ENCODE data around the gene TRIM29. TPM values are rescaled to one million over a fixed set of nuclear protein-coding genes. Genes with fewer than 3 reads are reported as not detected.

The TRIM29 gene
- total RNA-seq, 1 experiment from 2014 or later: 38.5 TPM

GRCh38 chr11:120119121-120119520 lies 18.8 kb downstream of the TRIM29 start:
- H3K27ac ChIP-seq (ENCODE audit: low read length): no peak overlapping the region
- BruUV-seq (replicated peaks): no TSS peak
- no peak overlapping the region for H3K4me2 ChIP-seq (ENCODE audit: low read length)
- no peaks in the 10 kb centered on the region for H3K9me2 ChIP-seq (replicated peaks; ENCODE audit: low read length)
- DNase-seq: no peak
- H2AFZ ChIP-seq (ENCODE audit: low read length): no peak overlapping the region
- no peaks in the 10 kb centered on the region for H3K27me3 ChIP-seq (ENCODE audit: low read length)
- no peak for TF ChIP-seq EZH2phosphoT487 (IDR thresholded peaks at IDR 0.05; ENCODE audit: borderline replicate concordance, low read length)
- no peak for TF ChIP-seq EZH2 (IDR thresholded peaks at IDR 0.05; ENCODE audit: low read length, unreplicated experiment)
- no peak for TF ChIP-seq CTCF (conservative IDR thresholded peaks at IDR 0.05; ENCODE audit: low read depth, low read length)
- H3K9ac ChIP-seq (ENCODE audit: low read length): no peak overlapping the region
- H3K4me1 ChIP-seq (ENCODE audit: insufficient read depth, low read length): peaks cover 37% of the 10 kb centered on the region
- H3K9me3 ChIP-seq (ENCODE audit: low read length): no peaks in the 10 kb centered on the region
- H3K4me3 ChIP-seq (ENCODE audit: low read length): no peak overlapping the region
- no peaks in the 10 kb centered on the region for H3K79me2 ChIP-seq (ENCODE audit: low read length)
- no peak for ATAC-seq
- no peaks in the 10 kb centered on the region for H4K20me1 ChIP-seq (ENCODE audit: low read length)
- ChIA-PET CTCF (no interaction called here), POLR2A (ENCODE audit: unreplicated experiment) (no interaction called here)
- H3K36me3 ChIP-seq (ENCODE audit: low read depth, low read length): no peaks in the 10 kb centered on the region
- intact Hi-C loops (cut with micrococcal nuclease): no loop called here
- no peaks in the 10 kb centered on the region for H3F3A ChIP-seq (ENCODE audit: low read length, unreplicated experiment)

GRCh38 chr11:120117991-120118390 lies 19.9 kb downstream of the TRIM29 start:
- Histone ChIP-seq H3K36me3 (ENCODE audit: low read depth, low read length) (no peaks in the 10 kb centered on the region), H3K9me2 (replicated peaks; ENCODE audit: low read length) (no peaks in the 10 kb centered on the region), H3K27ac (ENCODE audit: low read length) (no peak overlapping the region), H3K9me3 (ENCODE audit: low read length) (no peaks in the 10 kb centered on the region), H3K79me2 (ENCODE audit: low read length) (no peaks in the 10 kb centered on the region), H3F3A (ENCODE audit: low read length, unreplicated experiment) (no peaks in the 10 kb centered on the region), H3K4me3 (ENCODE audit: low read length) (no peak overlapping the region), H4K20me1 (ENCODE audit: low read length) (no peaks in the 10 kb centered on the region), H2AFZ (ENCODE audit: low read length) (no peak overlapping the region), H3K9ac (ENCODE audit: low read length) (no peak overlapping the region), H3K4me2 (ENCODE audit: low read length) (no peak overlapping the region), H3K27me3 (ENCODE audit: low read length) (no peaks in the 10 kb centered on the region), H3K4me1 (ENCODE audit: insufficient read depth, low read length) (peaks cover 25% of the 10 kb centered on the region)
- ChIA-PET POLR2A (ENCODE audit: unreplicated experiment) (no interaction called here), CTCF (no interaction called here)
- TF ChIP-seq EZH2phosphoT487 (IDR thresholded peaks at IDR 0.05; ENCODE audit: borderline replicate concordance, low read length): no peak
- TF ChIP-seq EZH2 (IDR thresholded peaks at IDR 0.05; ENCODE audit: low read length, unreplicated experiment): no peak
- TF ChIP-seq CTCF (conservative IDR thresholded peaks at IDR 0.05; ENCODE audit: low read depth, low read length): no peak
- no peak for DNase-seq
- no peak for ATAC-seq
- BruUV-seq (replicated peaks): no TSS peak
- intact Hi-C loops (cut with micrococcal nuclease): no loop called here

DNA sequence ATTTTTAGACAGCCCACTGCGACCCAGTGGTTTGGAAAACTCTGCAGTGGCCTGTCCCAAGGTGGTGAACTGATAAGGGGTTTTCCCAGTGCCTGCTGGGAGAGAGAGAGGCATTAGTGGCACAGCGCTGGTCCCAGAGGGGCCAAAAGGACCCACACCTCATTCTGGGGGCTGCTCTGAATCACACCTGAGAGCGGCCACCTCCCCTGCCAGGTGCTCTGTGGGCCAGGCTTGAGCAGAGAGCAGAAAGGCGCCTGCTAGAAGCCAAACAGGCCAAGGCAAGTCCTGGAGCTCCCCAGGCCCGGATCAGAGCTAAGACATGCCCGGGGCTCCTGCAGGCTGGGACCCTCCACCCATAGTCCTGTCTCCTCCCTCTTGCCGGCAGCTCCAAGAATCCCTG lies 20.9 kb downstream of the TRIM29 start:
- Histone ChIP-seq H3K9me2 (replicated peaks; ENCODE audit: low read length) (no peaks in the 10 kb centered on the region), H4K20me1 (ENCODE audit: low read length) (no peaks in the 10 kb centered on the region), H3K27me3 (ENCODE audit: low read length) (no peaks in the 10 kb centered on the region), H3K27ac (ENCODE audit: low read length) (no peak overlapping the region), H2AFZ (ENCODE audit: low read length) (no peak overlapping the region), H3K79me2 (ENCODE audit: low read length) (no peaks in the 10 kb centered on the region), H3K9ac (ENCODE audit: low read length) (no peak overlapping the region), H3F3A (ENCODE audit: low read length, unreplicated experiment) (no peaks in the 10 kb centered on the region), H3K36me3 (ENCODE audit: low read depth, low read length) (no peaks in the 10 kb centered on the region), H3K4me1 (ENCODE audit: insufficient read depth, low read length) (peaks cover 15% of the 10 kb centered on the region), H3K4me3 (ENCODE audit: low read length) (no peak overlapping the region), H3K4me2 (ENCODE audit: low read length) (no peak overlapping the region), H3K9me3 (ENCODE audit: low read length) (no peaks in the 10 kb centered on the region)
- TF ChIP-seq EZH2phosphoT487 (IDR thresholded peaks at IDR 0.05; ENCODE audit: borderline replicate concordance, low read length): no peak
- no peak for TF ChIP-seq CTCF (conservative IDR thresholded peaks at IDR 0.05; ENCODE audit: low read depth, low read length)
- TF ChIP-seq EZH2 (IDR thresholded peaks at IDR 0.05; ENCODE audit: low read length, unreplicated experiment): no peak
- ChIA-PET CTCF (interaction anchor here (0.5 kb wide), 1 partner anchor 448 kb away, joined by 4 read pairs; no protein-coding TSS in a partner anchor), POLR2A (ENCODE audit: unreplicated experiment) (no interaction called here)
- BruUV-seq (replicated peaks): no TSS peak
- DNase-seq (no peak), ATAC-seq (no peak)
- intact Hi-C loops (cut with micrococcal nuclease): no loop called here

Data from PC-3 (cell line).